DOHH2 (cell line): ENCODE data around the gene GABRR2.

Experiments
- CTCF ChIP-seq: fragments of 200-600 bp; sonication (generic); IDR thresholded peaks from one replicate; pipeline ENCODE4 v1.5.1; 2014; ENCODE audit warnings: antibody characterized with exemption, mild to moderate bottlenecking, low read depth, low read length; ENCODE audit not compliant: poor library complexity, severe bottlenecking
- EZH2phosphoT487 ChIP-seq: fragments of 200-600 bp; sonication (generic); IDR thresholded peaks from 2 replicates; pipeline ENCODE4 v1.6.1; 2017; ENCODE audit warnings: borderline replicate concordance, mild to moderate bottlenecking, antibody characterized with exemption, low read length, moderate library complexity, mixed read lengths

- TF ChIP-seq CTCF: no peak
- no peak for TF ChIP-seq EZH2phosphoT487
Measured at GRCh38 chr6:89216411-89216810, 98.7 kb downstream of the GABRR2 start.
